RWPE1 (cell line): ENCODE results near the gene RNF180.
A peak's percentile ranks its signal among the peaks of the same experiment; 100 is the strongest.

Experiments used
- CTCF ChIA-PET: fragments of 350-600 bp; sonication (Branson Sonifier 250); formaldehyde crosslinking; extraction: SDS; loops from one replicate; lab custom pipeline; 2021; lab: Yijun Ruan, JAX
- POLR2A ChIA-PET: fragments of 400-600 bp; formaldehyde crosslinking; extraction: SDS; loops from one replicate; lab custom pipeline; 2020; ENCODE audit warnings: antibody characterized with exemption; ENCODE audit not compliant: low non-redundant PET; lab: Yijun Ruan, JAX
- DNase-seq: peaks from one replicate; pipeline ENCODE4 v3.0.0; 2012; ENCODE audit warnings: low spot score
- H3K27ac ChIP-seq: fragments of 450-650 bp; 2 replicates; pipeline ENCODE4 v1.5.1; 2017
- CTCF ChIP-seq: fragments of 450-650 bp; conservative IDR thresholded peaks from 2 replicates; pipeline ENCODE4 v1.5.1; 2017; ENCODE audit warnings: low read depth, mild to moderate bottlenecking

RNF180 gene

DNA sequence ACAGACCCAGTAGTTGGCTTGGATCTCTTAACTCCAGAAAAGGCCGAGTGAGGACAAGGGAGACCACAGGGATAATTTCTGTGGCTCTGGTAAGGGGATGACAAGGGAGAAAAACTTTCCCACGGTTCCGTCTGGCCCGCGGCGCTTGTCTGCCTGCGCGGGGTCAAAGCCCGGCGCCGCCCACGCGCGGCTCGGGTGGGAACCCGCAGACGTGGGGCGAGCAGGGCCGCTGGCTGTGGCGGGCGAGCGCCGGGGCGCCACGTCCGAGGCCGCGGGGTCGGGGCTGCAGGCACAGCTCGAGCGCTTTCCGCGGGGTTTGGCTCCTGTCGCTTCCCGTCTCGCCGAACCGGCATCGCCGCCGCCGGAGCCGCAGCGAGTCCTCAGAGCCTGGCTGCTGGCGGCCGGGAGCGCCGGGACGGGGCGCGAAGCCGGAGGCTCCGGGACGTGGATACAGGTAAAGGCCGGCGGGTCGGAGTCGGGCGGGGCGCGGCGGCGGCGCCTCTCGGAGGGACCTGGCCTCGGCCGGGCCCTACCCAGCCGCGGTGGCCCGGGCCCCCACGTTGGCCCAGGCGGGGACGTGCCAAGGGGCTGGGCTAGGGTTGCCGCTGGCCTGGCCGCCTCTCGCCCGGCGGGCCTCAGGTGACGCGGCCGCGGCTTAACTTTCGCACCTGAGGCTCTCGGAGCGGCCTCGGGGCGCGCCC lies at the start of gene RNF180:
Gene RNF180, plus strand, starts transcription at position 344 of the 701 bp plus-strand sequence. CDS start 34,965 bp downstream, outside the sequence.
- peak; percentile 44 for DNase-seq
- POLR2A ChIA-PET: no interaction called here
- no peak within 1 kb of the TSS for H3K27ac ChIP-seq
- no peak for TF ChIP-seq CTCF
- CTCF ChIA-PET: interaction anchor here (1.3 kb wide), 1 partner anchor 18 kb away, joined by 7 read pairs; no protein-coding TSS in a partner anchor

GRCh38 chr5:64125521-64125920 lies 40.1 kb upstream of the RNF180 start:
- DNase-seq: no peak
- no peak for TF ChIP-seq CTCF
- CTCF ChIA-PET: no interaction called here
- POLR2A ChIA-PET: no interaction called here
- H3K27ac ChIP-seq: no peak overlapping the region

DNA sequence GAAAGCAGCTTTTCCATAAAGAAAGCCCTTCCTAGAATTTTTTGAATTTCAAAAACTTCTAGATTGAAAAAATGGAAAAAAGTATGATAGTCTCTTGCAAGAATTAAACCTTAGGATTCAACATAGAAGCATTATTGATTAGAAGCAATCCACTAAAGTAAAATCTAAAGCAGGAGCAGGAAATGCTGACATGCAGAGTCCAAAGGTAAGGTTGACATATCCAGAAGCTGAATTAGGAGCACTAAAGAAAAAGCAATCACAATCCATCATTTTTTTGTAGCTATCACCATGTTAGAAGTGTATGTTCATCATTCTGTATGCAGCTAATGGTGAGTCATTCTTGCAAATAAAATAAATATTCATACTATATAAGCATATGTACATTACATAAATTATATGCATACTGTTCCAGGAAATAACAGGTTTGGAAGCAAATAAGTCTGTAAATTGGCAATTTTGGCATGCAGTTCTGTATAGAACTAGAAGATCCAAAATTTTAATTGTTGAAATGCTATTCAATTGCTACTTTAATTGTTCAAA lies 39.4 kb upstream of the RNF180 start:
- ChIA-PET CTCF (interaction anchor here (0.7 kb wide), 1 partner anchor 26 kb away, joined by 3 read pairs; no protein-coding TSS in a partner anchor), POLR2A (no interaction called here)
- no peak for DNase-seq
- no peak overlapping the region for H3K27ac ChIP-seq
- no peak for TF ChIP-seq CTCF

- ChIA-PET POLR2A (no interaction called here), CTCF (no interaction called here)
- no peak overlapping the region for H3K27ac ChIP-seq
- DNase-seq: no peak
- no peak for TF ChIP-seq CTCF
These were observed 25.6 kb upstream of the RNF180 start for GRCh38 chr5:64140018-64140417.

DNA sequence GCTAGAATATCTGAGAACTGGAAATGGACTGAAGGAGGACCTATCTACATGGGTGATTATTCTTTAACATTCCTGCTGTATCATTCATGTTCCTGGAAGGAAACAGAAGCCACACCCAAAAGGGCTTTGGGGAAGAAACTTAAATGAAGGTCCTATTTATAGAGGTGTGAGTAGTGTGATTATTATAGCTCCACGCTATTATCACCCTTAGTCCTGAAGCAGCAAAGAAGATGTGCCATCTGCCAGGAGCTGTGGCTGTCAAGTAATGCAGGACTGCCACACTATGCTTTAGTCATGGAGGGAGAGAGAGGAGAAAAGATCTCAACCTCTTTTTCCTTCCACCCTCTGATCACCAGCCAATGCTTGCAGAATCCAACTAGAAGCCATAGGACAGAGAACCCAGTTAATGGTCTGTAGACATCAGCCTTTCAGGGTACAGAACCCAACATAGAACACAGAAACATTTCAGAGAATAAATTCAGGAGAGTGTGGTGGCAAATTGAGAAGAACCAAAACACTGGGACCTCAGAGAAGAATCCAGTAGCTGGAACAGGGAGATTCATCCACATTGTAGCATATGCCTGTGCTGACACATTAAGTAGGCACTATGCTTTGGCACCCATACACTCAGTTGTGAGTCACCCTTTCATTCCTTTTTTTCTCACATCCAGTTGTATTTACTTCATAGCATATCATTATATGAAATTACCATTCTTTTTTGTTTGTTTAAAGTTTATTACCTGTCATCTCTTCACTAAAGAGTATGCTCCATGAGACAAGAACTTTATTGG lies 21.0 kb upstream of the RNF180 start:
- ChIA-PET CTCF (no interaction called here), POLR2A (no interaction called here)

More for the DNA sequence above, 21.0 kb upstream of the RNF180 start:
- DNase-seq: peak; percentile 43
- no peak overlapping the region for H3K27ac ChIP-seq
- no peak for TF ChIP-seq CTCF
